ENCODE data around the gene DVL3. TPM values are rescaled to one million over a fixed set of nuclear protein-coding genes. Genes with fewer than 3 reads are reported as not detected.
"Not testable (repeated sequence)": the region's sequence is repeated elsewhere in the genome, so short reads cannot be mapped to it uniquely, and the experiment has no call there.

Gene DVL3
- total and polyA plus RNA-seq, 9 donors, result 30.2 to 93.8 (median 71.1) TPM

GRCh38 chr3:184148076-184148475, 7.1 kb upstream of the DVL3 start:
- no peaks in the 10 kb centered on the region for H3K27me3 ChIP-seq
- H3K9me3 ChIP-seq, result no peaks in the 10 kb centered on the region
- no peak for DNase-seq
- no peak for TF ChIP-seq POLR2A (IDR thresholded peaks at IDR 0.05)
- TF ChIP-seq EP300 (IDR thresholded peaks at IDR 0.05), result no peak
- no peak for TF ChIP-seq CTCF (IDR thresholded peaks at IDR 0.05)
- intact Hi-C loops (cut with DNase I), result loop anchor here in 1 of 4 donors (10.0 kb wide), 1 partner anchor 97 kb away; the partner anchor contains the start of genes ALG3 and EEF1AKMT4
- no peaks in the 10 kb centered on the region for H3K4me1 ChIP-seq (ENCODE audit: insufficient read depth)
- H3K36me3 ChIP-seq, result no peaks in the 10 kb centered on the region
- no peak overlapping the region for H3K27ac ChIP-seq
- H3K4me3 ChIP-seq, result no peak overlapping the region
- 68 to 86% (median 81%) methylated on average over 3 of the region's 3 CpGs for WGBS, 3 donors

DNA sequence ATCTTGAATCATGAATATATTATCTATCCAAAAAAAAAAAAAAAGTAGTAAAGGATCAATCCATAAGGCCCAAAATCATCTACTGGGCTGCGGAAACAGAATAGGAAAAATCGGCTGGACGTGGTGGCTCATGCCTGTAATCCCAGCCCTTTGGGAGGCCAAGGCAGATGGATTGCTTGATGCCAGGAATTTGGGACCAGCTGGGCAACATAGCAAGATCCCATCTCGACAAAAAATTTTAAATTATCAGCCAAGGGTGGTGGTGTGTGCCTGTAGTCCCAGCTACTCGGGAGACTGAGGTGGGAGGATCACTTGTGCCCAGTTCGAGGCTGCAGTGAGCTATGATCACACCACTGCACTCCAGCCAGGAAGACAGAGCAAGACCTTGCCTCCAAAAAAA, 6.1 kb upstream of the DVL3 start:
- H3K36me3 ChIP-seq, result no peaks in the 10 kb centered on the region
- WGBS, 3 donors, result 86 to 92% (median 91%) methylated on average over 6 of the region's 6 CpGs
- no peaks in the 10 kb centered on the region for H3K9me3 ChIP-seq
- H3K27ac ChIP-seq, result no peak overlapping the region
- TF ChIP-seq CTCF (IDR thresholded peaks at IDR 0.05) (no peak), EP300 (IDR thresholded peaks at IDR 0.05) (no peak), POLR2A (IDR thresholded peaks at IDR 0.05) (no peak)
- no peaks in the 10 kb centered on the region for H3K27me3 ChIP-seq
- H3K4me1 ChIP-seq (ENCODE audit: insufficient read depth), result no peaks in the 10 kb centered on the region
- intact Hi-C loops (cut with DNase I), result loop anchor here in 1 of 4 donors (10.0 kb wide), 1 partner anchor 96 kb away; the partner anchor contains the start of genes ALG3 and EEF1AKMT4
- no peak overlapping the region for H3K4me3 ChIP-seq
- no peak for DNase-seq

DNA sequence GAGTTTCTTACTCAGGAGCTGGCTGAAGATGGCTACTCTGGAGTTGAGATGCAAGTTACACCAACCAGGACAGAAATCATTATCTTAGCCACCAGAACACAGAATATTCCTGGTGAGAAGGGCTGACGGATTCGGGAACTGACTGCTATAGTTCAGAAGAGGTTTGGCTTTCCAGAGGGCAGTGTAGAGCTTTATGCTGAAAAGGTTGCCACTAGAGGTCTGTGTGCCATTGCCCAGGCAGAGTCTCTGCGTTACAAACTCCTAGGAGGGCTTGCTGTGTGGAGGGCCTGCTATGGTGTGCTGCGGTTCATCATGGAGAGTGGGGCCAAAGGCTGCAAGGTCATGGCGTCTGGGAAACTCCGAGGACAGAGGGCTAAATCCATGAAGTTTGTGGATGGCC, 5.4 kb upstream of the DVL3 start:
- not testable (repeated sequence) for H3K4me1 ChIP-seq (ENCODE audit: insufficient read depth); H3K27me3 ChIP-seq; H3K4me3 ChIP-seq; H3K36me3 ChIP-seq; H3K9me3 ChIP-seq; H3K27ac ChIP-seq
- intact Hi-C loops (cut with DNase I), result loop anchor here in 1 of 4 donors (10.0 kb wide), 1 partner anchor 95 kb away; the partner anchor contains the start of genes ALG3 and EEF1AKMT4
- peak in 1 of 5 donors; percentile 22 for DNase-seq
- WGBS, 3 donors, result 64 to 71% (median 66%) methylated on average over 6 of the region's 6 CpGs

DNA sequence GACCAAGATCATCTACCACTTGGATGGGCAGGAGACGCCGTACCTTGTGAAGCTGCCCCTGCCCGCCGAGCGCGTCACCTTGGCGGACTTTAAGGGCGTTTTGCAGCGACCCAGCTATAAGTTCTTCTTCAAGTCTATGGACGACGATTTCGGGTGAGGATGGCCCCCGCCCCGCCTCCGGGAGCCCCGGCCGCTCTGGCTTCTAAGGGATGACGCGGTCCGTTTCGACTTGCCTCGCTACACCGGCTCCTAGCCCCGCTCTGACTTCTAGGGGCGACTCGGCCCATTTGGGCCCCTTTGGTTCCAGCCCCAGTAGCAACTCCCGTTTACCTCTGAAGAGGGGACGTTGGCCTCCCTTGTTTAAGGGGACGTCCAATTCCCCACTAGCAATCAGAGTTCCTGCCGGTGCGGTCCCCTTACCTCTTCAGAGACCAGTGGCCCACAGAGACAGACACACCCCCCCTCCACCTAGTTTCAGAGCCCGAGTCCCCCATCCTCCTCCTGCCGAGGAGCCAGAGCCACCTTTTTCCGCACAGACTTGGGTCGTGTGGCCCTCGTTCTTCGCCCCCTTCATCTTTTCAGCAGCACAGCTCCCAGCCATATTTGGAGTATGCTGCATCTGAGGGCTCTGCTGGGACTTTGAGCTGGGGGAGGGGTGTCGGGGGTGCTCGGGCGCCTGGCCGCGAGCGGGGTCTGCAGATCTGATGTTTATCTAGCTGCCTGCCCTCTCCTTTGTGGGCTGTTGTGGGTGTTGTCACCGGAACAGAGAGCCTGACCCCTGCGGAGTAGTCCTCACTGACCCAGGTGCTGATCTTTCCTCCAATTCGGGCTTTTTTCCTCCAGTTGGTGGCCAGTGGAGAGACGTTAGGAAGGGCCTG, 706 bp downstream of the DVL3 start:
- 1% methylated on average over 44 to 47 of the region's 47 CpGs for WGBS, 3 donors
- H3K9me3 ChIP-seq, result no peaks in the 10 kb centered on the region
- TF ChIP-seq EP300 (IDR thresholded peaks at IDR 0.05) (no peak), CTCF (IDR thresholded peaks at IDR 0.05) (no peak)
- no peaks in the 10 kb centered on the region for H3K27me3 ChIP-seq
- H3K27ac ChIP-seq, result peak overlapping the region; percentile 80 to 95
- peak in 1 of 5 donors; percentile 51 for DNase-seq
- H3K4me3 ChIP-seq, result peak overlapping the region; percentile 76
- no peaks in the 10 kb centered on the region for H3K36me3 ChIP-seq
- intact Hi-C loops (cut with DNase I), result no loop called here
- H3K4me1 ChIP-seq (ENCODE audit: insufficient read depth), result peaks cover 8% of the 10 kb centered on the region

DNA sequence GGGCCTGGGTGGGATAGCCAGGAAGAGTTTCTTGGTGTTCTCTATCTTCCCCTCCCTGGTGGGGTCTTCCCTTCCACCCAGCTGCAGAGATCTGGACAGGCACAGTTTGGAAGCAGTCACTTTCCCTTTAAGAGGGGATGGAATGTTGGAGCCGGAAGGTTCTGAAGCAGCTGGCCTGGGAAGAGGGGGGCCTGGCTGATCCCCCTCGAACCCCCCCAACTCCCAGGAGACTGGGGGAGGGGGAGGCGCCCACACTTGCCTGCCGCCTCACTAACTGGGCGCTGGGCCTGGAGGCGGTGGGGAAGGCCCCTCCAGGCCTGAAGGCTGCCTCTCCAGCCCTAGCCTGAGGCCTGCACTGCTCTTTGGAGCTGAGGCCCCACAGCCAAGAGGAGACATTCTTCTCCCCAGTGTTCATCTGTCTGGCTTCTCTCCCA, 1.4 kb downstream of the DVL3 start:
- WGBS, 3 donors, result 0 to 2% (median 0%) methylated on average over 6 of the region's 6 CpGs
- Histone ChIP-seq H3K27me3 (no peaks in the 10 kb centered on the region), H3K4me3 (peak overlapping the region; percentile 76), H3K4me1 (ENCODE audit: insufficient read depth) (peaks cover 10% of the 10 kb centered on the region), H3K27ac (peak overlapping the region; percentile 80 to 95), H3K36me3 (no peaks in the 10 kb centered on the region), H3K9me3 (no peaks in the 10 kb centered on the region)
- TF ChIP-seq EP300 (IDR thresholded peaks at IDR 0.05) (no peak), CTCF (IDR thresholded peaks at IDR 0.05) (no peak), POLR2A (IDR thresholded peaks at IDR 0.05) (no peak)
- peak; percentile 79 to 89 (median 85) for DNase-seq
- intact Hi-C loops (cut with DNase I), result no loop called here
